A172 (cell line): ENCODE data around the gene ERBB4. TPM values are rescaled to one million over a fixed set of nuclear protein-coding genes. Genes with fewer than 3 reads are reported as not detected.
A peak's percentile ranks its signal among the peaks of the same experiment; 100 is the strongest.
"Not testable (repeated sequence)": the region's sequence is repeated elsewhere in the genome, so short reads cannot be mapped to it uniquely, and the experiment has no call there.

Experiments
- DNase-seq: peaks from one replicate; pipeline ENCODE4 v3.0.0-alpha.2; 2015; ENCODE audit warnings: low spot score
- total RNA-seq: library from RNA; depleted of rRNA; stranded (reverse); fragments of >200 nt; shearing (Covaris generic); gene quantifications from 2 replicates; pipeline ENCODE4 v1.2.3, GENCODE V29; 2014

Gene ERBB4
- total RNA-seq, 1 experiment from 2014 or later, result 0.09 TPM

- DNase-seq, result no peak
Observed at GRCh38 chr2:212013626-212014025, 525.0 kb downstream of the ERBB4 start.

DNA sequence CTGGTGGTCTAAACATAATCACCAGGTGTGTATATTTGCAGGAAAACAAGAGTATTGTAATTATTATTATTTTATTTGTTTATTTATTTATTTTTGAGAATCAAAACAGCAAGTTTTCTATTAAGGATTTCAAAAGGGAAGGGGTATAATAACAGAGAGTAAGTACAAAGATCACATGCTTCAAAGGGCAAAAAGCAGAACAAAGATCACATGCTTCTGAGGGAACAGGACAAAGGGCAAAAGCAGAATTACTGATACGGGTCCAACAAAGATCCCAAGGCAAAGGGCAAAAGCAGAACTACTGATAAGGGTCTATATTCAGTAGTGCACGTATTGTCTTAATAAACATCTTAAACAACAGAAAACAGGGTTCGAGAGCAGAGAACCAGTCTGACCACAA lies 528.3 kb downstream of the ERBB4 start:
- not testable (repeated sequence) for DNase-seq

- no peak for DNase-seq
Observed at GRCh38 chr2:212007972-212008371, 530.6 kb downstream of the ERBB4 start.

DNA sequence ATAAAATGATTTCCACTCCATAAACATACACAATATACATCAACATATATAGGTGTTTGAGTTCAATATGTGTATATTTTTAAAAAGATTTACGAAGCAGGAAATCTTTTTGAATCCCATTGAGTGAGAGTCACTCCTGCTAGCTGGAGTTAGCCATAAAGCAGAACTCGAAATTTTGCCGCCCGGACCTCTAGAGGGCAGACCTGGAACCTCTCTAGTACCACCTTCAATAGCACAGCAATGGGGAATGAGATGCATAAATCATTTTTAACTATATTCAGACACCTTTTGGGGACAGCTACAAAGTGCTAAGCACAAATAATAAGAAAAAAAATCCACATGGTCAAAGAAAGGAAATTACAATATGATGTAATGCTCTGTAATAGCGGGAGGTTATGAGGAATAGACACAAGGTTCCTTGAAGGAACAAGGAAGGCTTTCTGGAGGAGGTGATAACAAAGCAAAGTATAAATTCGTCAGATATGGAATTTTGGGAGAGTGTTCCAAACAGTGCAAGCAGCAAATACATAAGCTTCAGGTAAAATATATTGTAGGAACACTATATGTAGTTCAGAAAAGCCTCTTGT lies 533.4 kb downstream of the ERBB4 start:
- DNase-seq, result peak; percentile 55

DNA sequence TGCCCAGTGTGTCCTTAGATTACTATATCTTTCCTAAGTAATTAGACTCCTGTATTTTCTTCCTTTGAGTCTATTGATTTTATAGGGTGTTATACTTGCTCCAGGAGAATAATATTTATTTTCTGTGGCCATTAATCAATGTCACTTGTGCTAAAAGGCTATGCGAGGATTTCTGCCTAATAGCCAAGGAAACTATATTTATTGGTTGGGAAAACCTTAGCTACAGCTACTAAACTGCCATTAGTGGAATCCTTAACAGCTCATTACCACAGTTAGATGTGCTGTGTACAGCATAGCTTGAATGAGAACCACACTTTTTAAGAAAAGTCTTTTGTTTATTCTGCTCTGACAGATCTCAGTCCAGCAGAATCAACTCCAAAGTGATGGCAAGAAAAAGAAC lies 537.3 kb downstream of the ERBB4 start:
- DNase-seq, result no peak

GRCh38 chr2:211996857-211997256 lies 541.7 kb downstream of the ERBB4 start:
- no peak for DNase-seq

DNA sequence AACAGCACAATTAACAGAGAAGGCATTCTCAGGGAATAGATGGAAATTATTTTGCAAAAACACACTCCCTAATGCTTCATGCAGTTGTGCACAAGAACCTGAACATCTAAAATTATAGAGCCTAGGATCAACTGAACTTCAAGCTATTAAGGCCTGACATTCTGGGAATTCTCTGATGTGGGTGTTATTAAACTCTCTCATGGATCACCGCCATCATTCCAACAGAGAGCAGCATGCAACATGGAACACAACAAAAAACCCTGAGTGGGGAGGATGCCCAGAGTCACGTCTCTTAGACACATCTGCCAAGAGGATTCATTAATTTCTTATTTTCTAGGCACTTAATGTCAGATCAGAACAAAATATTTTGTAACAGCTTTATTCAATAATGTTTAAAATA lies 543.8 kb downstream of the ERBB4 start:
- no peak for DNase-seq

GRCh38 chr2:211990335-211990734 lies 548.3 kb downstream of the ERBB4 start:
- DNase-seq, result no peak

DNA sequence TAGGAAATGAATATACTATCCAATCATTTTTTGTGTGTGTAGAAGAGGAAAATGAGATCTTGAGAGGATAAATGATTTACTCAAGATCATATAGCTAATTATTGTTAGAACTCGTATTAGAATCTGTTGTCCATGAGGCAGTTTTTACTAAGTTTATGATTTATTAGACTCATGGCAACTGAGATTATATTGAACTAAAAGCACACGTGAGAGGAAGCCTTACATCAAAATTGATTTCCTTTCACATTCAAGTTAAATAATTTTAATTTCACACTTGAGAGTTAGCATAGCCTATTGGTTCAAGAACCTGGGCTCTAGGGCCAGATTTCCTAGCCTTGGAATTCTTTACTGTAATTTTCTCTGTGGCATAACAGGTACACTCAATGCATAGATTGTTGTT lies 552.3 kb downstream of the ERBB4 start:
- DNase-seq, result no peak

DNA sequence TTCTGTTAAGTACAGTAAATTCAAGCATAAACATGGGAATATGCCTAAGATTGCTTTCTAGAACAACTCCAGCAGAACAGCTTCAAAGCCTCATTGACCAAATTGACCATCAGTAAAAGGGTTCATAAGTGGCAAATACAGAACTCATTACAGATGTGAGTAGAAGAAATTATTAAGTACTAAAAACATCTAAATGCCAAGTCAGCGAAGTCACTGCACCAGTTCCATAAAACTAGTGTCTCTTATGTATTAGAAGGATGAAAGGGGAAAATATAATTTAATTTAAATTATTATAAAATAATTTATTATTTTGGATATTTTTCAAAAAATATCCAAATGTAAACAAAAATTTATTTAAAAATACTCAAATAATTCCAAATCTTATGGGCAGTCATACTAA lies 553.2 kb downstream of the ERBB4 start:
- DNase-seq, result no peak

GRCh38 chr2:211982162-211982561 lies 556.4 kb downstream of the ERBB4 start:
- DNase-seq, result no peak

DNA sequence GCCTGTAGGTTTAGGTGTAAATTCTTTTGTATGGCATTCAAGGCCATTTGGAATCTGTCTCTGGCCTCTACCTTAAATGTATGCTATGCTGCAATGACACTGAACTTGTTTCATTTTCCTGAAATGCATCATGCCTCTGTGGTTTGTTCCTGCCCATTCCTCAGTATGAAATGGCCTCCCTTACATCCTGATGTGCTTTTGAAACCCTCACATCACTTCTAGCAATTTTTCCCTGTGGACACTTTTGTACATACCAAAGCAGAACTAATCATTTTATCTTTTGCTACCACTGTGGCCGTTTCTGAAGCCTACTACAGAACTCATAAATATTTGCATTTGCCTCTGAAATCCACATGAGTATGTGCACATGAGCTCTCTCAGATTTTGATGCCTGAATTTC lies 557.2 kb downstream of the ERBB4 start:
- DNase-seq, result no peak

- DNase-seq, result no peak
Observed at GRCh38 chr2:211976076-211976475, 562.5 kb downstream of the ERBB4 start.

- no peak for DNase-seq
Observed at GRCh38 chr2:211967234-211967633, 571.4 kb downstream of the ERBB4 start.

GRCh38 chr2:211963969-211964368 lies 574.6 kb downstream of the ERBB4 start:
- no peak for DNase-seq

GRCh38 chr2:211957799-211958198 lies 580.8 kb downstream of the ERBB4 start:
- no peak for DNase-seq

GRCh38 chr2:211955648-211956047 lies 583.0 kb downstream of the ERBB4 start:
- no peak for DNase-seq

- no peak for DNase-seq
Observed at GRCh38 chr2:211948932-211949331, 589.7 kb downstream of the ERBB4 start.

DNA sequence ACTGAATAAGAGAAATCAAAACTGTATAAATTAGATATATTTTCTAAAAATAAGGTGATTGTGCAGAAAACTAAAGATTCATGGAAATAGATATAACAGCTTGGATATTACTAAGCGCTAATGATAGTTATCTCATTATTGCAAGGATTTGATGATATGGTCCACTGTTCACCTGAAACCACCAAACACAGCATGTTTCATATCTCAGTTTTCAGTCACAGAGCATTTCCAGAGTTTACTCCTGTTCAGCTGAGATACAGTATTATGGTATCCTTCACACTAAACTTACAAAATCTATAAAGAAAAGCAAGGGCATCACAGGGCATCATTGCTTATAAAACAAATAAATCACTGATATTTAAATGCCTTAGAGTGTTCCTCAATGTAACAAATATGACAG lies 591.6 kb downstream of the ERBB4 start:
- no peak for DNase-seq

GRCh38 chr2:211944572-211944971 lies 594.0 kb downstream of the ERBB4 start:
- no peak for DNase-seq

DNA sequence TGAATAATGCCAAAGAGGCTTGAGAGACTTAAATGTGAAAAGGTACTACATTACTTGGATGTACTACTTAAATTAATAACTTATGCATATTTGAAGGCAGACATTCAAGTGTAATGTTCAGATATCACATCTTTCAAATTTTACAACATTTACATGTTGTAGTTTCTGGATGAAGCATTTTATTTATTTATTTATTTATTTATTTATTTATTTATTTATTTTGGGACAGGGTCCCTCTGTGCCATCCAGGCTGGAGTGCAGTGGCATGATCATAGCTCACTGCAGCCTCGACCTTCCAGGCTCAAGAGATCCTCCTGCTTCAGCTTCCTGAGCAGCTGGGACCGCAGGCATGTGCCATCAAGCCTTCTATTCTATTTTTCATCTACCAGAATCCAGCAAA lies 596.4 kb downstream of the ERBB4 start:
- no peak for DNase-seq

DNA sequence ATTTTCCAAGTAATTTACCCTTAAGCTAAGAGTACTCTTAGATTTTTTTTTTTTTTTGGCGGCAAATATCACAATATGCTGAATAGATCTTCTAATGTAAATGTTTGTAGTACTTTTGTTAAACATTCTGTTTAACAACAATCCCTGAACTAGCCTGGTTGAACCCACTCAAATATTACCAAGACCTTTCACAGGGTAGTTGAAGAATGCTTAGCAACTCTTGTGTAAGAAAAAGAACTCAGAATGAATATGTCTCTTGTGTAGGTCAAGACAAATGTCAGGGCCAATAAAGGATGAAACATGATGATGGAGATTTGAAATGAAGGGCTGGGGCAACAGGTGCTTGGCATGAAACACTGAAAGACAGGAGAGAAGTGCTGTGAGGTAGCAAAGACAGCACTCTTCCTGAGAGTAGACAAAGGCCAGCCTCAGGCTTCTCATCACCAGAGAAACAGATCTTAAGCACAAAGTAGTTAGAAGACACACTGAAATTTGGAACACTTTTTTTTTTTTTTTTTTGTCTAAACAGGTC lies 597.3 kb downstream of the ERBB4 start:
- no peak for DNase-seq

DNA sequence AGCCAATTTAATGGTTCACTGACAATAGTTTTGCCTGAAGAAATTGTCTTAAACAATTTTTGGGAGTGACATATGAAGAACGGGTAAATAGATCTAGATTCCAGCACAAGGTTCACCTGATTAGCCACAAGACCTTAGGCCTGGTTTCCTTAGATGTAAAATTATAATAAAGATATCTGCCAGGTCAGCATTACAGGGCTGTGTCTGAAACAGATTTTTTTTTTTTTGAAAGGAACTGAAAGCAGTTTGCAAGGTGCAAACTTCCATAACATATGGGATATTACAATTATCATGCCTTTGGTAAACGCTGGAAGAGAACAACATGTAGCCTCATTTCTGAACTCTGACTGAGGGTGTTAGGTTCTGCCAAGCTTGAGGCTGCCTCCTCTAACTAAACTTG lies 599.4 kb downstream of the ERBB4 start:
- no peak for DNase-seq

GRCh38 chr2:211934811-211935210 lies 603.8 kb downstream of the ERBB4 start:
- DNase-seq, result no peak
